A673 (cell line): ENCODE results near the gene UBTD1. TPM values are rescaled to one million over a fixed set of nuclear protein-coding genes. Genes with fewer than 3 reads are reported as not detected.
A peak's percentile ranks its signal among the peaks of the same experiment; 100 is the strongest.

Experiments
- BruUV-seq: library from RNA; stranded (reverse); fragments of 400-500 nt; replicated peaks from 2 replicates; lab custom pipeline; 2021; lab: Mats Ljungman, UMichigan
- CTCF ChIA-PET: fragments of 300-600 bp; sonication (Branson Sonifier 250); formaldehyde crosslinking; loops from one replicate; lab custom pipeline; 2022; ENCODE audit warnings: antibody characterized with exemption; lab: Charles Lee
- POLR2A ChIA-PET: fragments of 300-600 bp; sonication (Branson Sonifier 250); formaldehyde crosslinking; loops from one replicate; lab custom pipeline; 2022; ENCODE audit warnings: antibody characterized with exemption; ENCODE audit not compliant: low non-redundant PET; lab: Charles Lee
- DNase-seq: peaks from one replicate; pipeline ENCODE4 v3.0.0-alpha.2; 2015; ENCODE audit warnings: low spot score
- H3K27ac ChIP-seq: fragments of 200-600 bp; sonication (generic); 2 replicates; pipeline ENCODE4 v1.5.1; 2016; ENCODE audit warnings: mixed run types, low read depth, mild to moderate bottlenecking, mixed read lengths, antibody characterized with exemption, low read length; ENCODE audit not compliant: poor library complexity, severe bottlenecking
- H3K27me3 ChIP-seq: fragments of 200-600 bp; sonication (generic); replicated peaks from 2 replicates; pipeline ENCODE4 v1.6.1; 2017; ENCODE audit warnings: mixed run types, low read depth, mild to moderate bottlenecking, mixed read lengths, antibody characterized with exemption, low read length; ENCODE audit not compliant: insufficient read depth, poor library complexity
- H3K36me3 ChIP-seq: fragments of 200-600 bp; sonication (generic); 2 replicates; pipeline ENCODE4 v1.6.1; 2016; ENCODE audit warnings: mixed run types, mild to moderate bottlenecking, mixed read lengths, antibody characterized with exemption, low read length; ENCODE audit not compliant: insufficient read depth, poor library complexity, severe bottlenecking
- H3K4me1 ChIP-seq: fragments of 200-600 bp; sonication (generic); 2 replicates; pipeline ENCODE4 v1.6.1; 2017; ENCODE audit warnings: mixed run types, mild to moderate bottlenecking, mixed read lengths, antibody characterized with exemption, low read length; ENCODE audit not compliant: insufficient read depth, poor library complexity, severe bottlenecking
- H3K4me3 ChIP-seq: fragments of 200-600 bp; sonication (generic); 2 replicates; pipeline ENCODE4 v1.5.1; 2016; ENCODE audit warnings: low read depth, mixed run types, mild to moderate bottlenecking, mixed read lengths, low read length; ENCODE audit not compliant: poor library complexity, severe bottlenecking
- H3K9me3 ChIP-seq: fragments of 200-600 bp; sonication (generic); 2 replicates; pipeline ENCODE4 v1.6.1; 2016; ENCODE audit warnings: mixed run types, low read depth, mild to moderate bottlenecking, mixed read lengths, antibody characterized with exemption, low read length; ENCODE audit not compliant: poor library complexity, severe bottlenecking
- EZH2 ChIP-seq: fragments of 200-600 bp; sonication (generic); IDR thresholded peaks from 2 replicates; pipeline ENCODE4 v1.6.1; 2017; ENCODE audit warnings: borderline replicate concordance, low read depth, mild to moderate bottlenecking, mixed read lengths, antibody characterized with exemption, low read length; ENCODE audit not compliant: poor library complexity, severe bottlenecking
- intact Hi-C: fragments of 100-400 bp; cut with micrococcal nuclease; formaldehyde crosslinking; loops from one replicate; pipeline ENCODE4 v1.10.0; 2022; ENCODE audit not compliant: unreplicated experiment
- total RNA-seq: library from RNA; stranded (reverse); gene quantifications from 2 replicates; pipeline ENCODE4 v1.2.3, GENCODE V29; 2021
- TF ChIP-seq, protein P1 (sequence below): fragments of 300-800, 200-600 bp; sonication (generic); conservative IDR thresholded peaks from 2 replicates; pipeline ENCODE4 v1.5.1; 2017; ENCODE audit warnings: low read depth, mild to moderate bottlenecking, antibody characterized with exemption, low read length, moderate library complexity, mixed read lengths

The UBTD1 gene
- total RNA-seq, 1 experiment from 2014 or later = 3.1 TPM

DNA sequence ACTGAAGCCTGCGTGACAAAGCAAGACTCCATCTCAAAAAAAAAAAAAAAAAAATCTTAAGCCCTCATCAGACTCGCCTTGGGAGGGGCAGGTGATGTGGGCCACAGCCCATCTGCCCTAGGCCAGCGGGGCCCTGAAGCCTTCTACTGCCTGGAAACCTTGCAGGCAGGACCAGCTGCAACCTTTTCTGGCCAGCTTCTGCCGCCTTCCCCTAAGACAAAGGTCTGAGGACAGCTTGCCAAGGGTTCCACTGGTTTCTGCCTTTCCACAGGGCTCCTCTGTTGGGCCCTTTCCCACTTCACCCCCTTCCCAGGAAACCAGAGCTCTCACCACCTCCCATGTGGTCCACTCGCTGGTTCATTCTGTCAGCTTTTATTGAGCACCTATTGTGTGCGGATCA is 35.2 kb downstream of the UBTD1 start:
- TF ChIP-seq EZH2 = no peak
- TF ChIP-seq, protein P1, sequence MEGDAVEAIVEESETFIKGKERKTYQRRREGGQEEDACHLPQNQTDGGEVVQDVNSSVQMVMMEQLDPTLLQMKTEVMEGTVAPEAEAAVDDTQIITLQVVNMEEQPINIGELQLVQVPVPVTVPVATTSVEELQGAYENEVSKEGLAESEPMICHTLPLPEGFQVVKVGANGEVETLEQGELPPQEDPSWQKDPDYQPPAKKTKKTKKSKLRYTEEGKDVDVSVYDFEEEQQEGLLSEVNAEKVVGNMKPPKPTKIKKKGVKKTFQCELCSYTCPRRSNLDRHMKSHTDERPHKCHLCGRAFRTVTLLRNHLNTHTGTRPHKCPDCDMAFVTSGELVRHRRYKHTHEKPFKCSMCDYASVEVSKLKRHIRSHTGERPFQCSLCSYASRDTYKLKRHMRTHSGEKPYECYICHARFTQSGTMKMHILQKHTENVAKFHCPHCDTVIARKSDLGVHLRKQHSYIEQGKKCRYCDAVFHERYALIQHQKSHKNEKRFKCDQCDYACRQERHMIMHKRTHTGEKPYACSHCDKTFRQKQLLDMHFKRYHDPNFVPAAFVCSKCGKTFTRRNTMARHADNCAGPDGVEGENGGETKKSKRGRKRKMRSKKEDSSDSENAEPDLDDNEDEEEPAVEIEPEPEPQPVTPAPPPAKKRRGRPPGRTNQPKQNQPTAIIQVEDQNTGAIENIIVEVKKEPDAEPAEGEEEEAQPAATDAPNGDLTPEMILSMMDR = no peak
- ChIA-PET CTCF (interaction anchor here (0.6 to 1.4 kb wide), 3 partner anchors 19 to 101 kb away, joined by 3 to 5 read pairs (median 5); no protein-coding TSS in a partner anchor), POLR2A (no interaction called here)
- Histone ChIP-seq H3K4me3 (no peak overlapping the region), H3K27ac (no peak overlapping the region), H3K4me1 (no peaks in the 10 kb centered on the region), H3K27me3 (no peaks in the 10 kb centered on the region), H3K9me3 (no peaks in the 10 kb centered on the region), H3K36me3 (no peaks in the 10 kb centered on the region)
- DNase-seq = no peak
- BruUV-seq = no TSS peak
- intact Hi-C loops = no loop called here

DNA sequence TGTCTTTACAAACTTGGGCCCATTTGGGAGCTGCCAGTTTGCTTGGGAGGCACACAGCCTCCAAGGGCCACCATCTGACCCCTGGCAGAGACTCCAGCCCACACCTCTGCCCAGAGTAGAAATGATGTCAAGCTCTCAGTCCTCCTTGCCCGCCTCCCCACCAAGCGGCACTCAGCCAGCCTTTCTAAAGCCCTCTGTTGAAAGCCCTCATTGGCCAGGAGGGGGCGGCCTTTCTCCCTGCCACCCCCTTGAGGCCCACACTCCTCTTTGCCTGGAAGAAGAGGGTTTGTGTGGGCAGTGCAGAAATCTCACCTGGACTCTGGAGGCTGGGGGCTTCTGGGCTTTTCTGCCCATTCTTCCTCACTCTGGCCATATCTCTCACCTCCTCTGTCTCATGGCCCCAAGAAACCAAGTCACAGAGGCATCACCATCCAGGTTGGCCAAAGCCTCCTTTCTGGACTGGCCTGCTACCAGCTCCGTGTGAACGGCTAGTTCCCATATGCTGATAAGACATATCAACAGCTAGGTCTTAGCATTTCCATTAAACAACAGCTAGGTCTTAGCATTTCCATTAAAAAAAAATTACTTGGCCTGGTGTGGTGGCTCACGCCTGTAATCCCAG is 36.1 kb downstream of the UBTD1 start:
- Histone ChIP-seq H3K9me3 (no peaks in the 10 kb centered on the region), H3K36me3 (no peaks in the 10 kb centered on the region), H3K4me1 (no peaks in the 10 kb centered on the region), H3K27me3 (no peaks in the 10 kb centered on the region), H3K4me3 (no peak overlapping the region), H3K27ac (no peak overlapping the region)
- DNase-seq = peak; percentile 54
- POLR2A ChIA-PET = interaction anchor here (0.5 kb wide), 1 partner anchor 482 kb away, joined by 4 read pairs; no protein-coding TSS in a partner anchor
- intact Hi-C loops = no loop called here
- no TSS peak for BruUV-seq
- TF ChIP-seq, protein P1 = peak; percentile 71
- TF ChIP-seq EZH2 = no peak
- CTCF ChIA-PET = interaction anchor here (0.5 to 1.4 kb wide), 2 partner anchors 18 to 289 kb away, joined by 5 read pairs; no protein-coding TSS in a partner anchor

GRCh38 chr10:97537186-97537869 is 38.6 kb downstream of the UBTD1 start:
- intact Hi-C loops = no loop called here
- POLR2A ChIA-PET = no interaction called here
- Histone ChIP-seq H3K27me3 (no peaks in the 10 kb centered on the region), H3K36me3 (no peaks in the 10 kb centered on the region), H3K4me3 (no peak overlapping the region), H3K4me1 (peaks cover 7% of the 10 kb centered on the region), H3K9me3 (no peaks in the 10 kb centered on the region), H3K27ac (no peak overlapping the region)
- no TSS peak for BruUV-seq
- TF ChIP-seq EZH2 = no peak
- TF ChIP-seq, protein P1 = no peak
- CTCF ChIA-PET = no interaction called here
- no peak for DNase-seq
